A673 (cell line): ENCODE results near the gene TRPC4AP. TPM values are rescaled to one million over a fixed set of nuclear protein-coding genes. Genes with fewer than 3 reads are reported as not detected.

Experiments used
- BruUV-seq: library from RNA; stranded (reverse); fragments of 400-500 nt; replicated peaks from 2 replicates; lab custom pipeline; 2021; lab: Mats Ljungman, UMichigan
- CTCF ChIA-PET: fragments of 300-600 bp; sonication (Branson Sonifier 250); formaldehyde crosslinking; loops from one replicate; lab custom pipeline; 2022; ENCODE audit warnings: antibody characterized with exemption; lab: Charles Lee
- POLR2A ChIA-PET: fragments of 300-600 bp; sonication (Branson Sonifier 250); formaldehyde crosslinking; loops from one replicate; lab custom pipeline; 2022; ENCODE audit warnings: antibody characterized with exemption; ENCODE audit not compliant: low non-redundant PET; lab: Charles Lee
- DNase-seq: peaks from one replicate; pipeline ENCODE4 v3.0.0-alpha.2; 2015; ENCODE audit warnings: low spot score
- H3K27ac ChIP-seq: fragments of 200-600 bp; sonication (generic); 2 replicates; pipeline ENCODE4 v1.5.1; 2016; ENCODE audit warnings: mixed run types, low read depth, mild to moderate bottlenecking, mixed read lengths, antibody characterized with exemption, low read length; ENCODE audit not compliant: poor library complexity, severe bottlenecking
- H3K27me3 ChIP-seq: fragments of 200-600 bp; sonication (generic); replicated peaks from 2 replicates; pipeline ENCODE4 v1.6.1; 2017; ENCODE audit warnings: mixed run types, low read depth, mild to moderate bottlenecking, mixed read lengths, antibody characterized with exemption, low read length; ENCODE audit not compliant: insufficient read depth, poor library complexity
- H3K36me3 ChIP-seq: fragments of 200-600 bp; sonication (generic); 2 replicates; pipeline ENCODE4 v1.6.1; 2016; ENCODE audit warnings: mixed run types, mild to moderate bottlenecking, mixed read lengths, antibody characterized with exemption, low read length; ENCODE audit not compliant: insufficient read depth, poor library complexity, severe bottlenecking
- H3K4me1 ChIP-seq: fragments of 200-600 bp; sonication (generic); 2 replicates; pipeline ENCODE4 v1.6.1; 2017; ENCODE audit warnings: mixed run types, mild to moderate bottlenecking, mixed read lengths, antibody characterized with exemption, low read length; ENCODE audit not compliant: insufficient read depth, poor library complexity, severe bottlenecking
- H3K4me3 ChIP-seq: fragments of 200-600 bp; sonication (generic); 2 replicates; pipeline ENCODE4 v1.5.1; 2016; ENCODE audit warnings: low read depth, mixed run types, mild to moderate bottlenecking, mixed read lengths, low read length; ENCODE audit not compliant: poor library complexity, severe bottlenecking
- H3K9me3 ChIP-seq: fragments of 200-600 bp; sonication (generic); 2 replicates; pipeline ENCODE4 v1.6.1; 2016; ENCODE audit warnings: mixed run types, low read depth, mild to moderate bottlenecking, mixed read lengths, antibody characterized with exemption, low read length; ENCODE audit not compliant: poor library complexity, severe bottlenecking
- CTCF ChIP-seq: fragments of 300-800, 200-600 bp; sonication (generic); conservative IDR thresholded peaks from 2 replicates; pipeline ENCODE4 v1.5.1; 2017; ENCODE audit warnings: low read depth, mild to moderate bottlenecking, antibody characterized with exemption, low read length, moderate library complexity, mixed read lengths
- EZH2 ChIP-seq: fragments of 200-600 bp; sonication (generic); IDR thresholded peaks from 2 replicates; pipeline ENCODE4 v1.6.1; 2017; ENCODE audit warnings: borderline replicate concordance, low read depth, mild to moderate bottlenecking, mixed read lengths, antibody characterized with exemption, low read length; ENCODE audit not compliant: poor library complexity, severe bottlenecking
- intact Hi-C: fragments of 100-400 bp; cut with micrococcal nuclease; formaldehyde crosslinking; loops from one replicate; pipeline ENCODE4 v1.10.0; 2022; ENCODE audit not compliant: unreplicated experiment
- total RNA-seq: library from RNA; stranded (reverse); gene quantifications from 2 replicates; pipeline ENCODE4 v1.2.3, GENCODE V29; 2021

TRPC4AP gene
- total RNA-seq, 1 experiment from 2014 or later: 34.6 TPM

GRCh38 chr20:34997131-34997561, 95.5 kb downstream of the TRPC4AP start:
- CTCF ChIA-PET: no interaction called here
- no TSS peak for BruUV-seq

GRCh38 chr20:34996243-34997028, 96.2 kb downstream of the TRPC4AP start:
- TF ChIP-seq EZH2: no peak
- TF ChIP-seq CTCF: no peak
- Histone ChIP-seq H3K4me1 (no peaks in the 10 kb centered on the region), H3K9me3 (no peaks in the 10 kb centered on the region), H3K27me3 (no peaks in the 10 kb centered on the region), H3K4me3 (no peak overlapping the region), H3K36me3 (peaks cover 21% of the 10 kb centered on the region), H3K27ac (no peak overlapping the region)
- no peak for DNase-seq
- ChIA-PET CTCF (no interaction called here), POLR2A (no interaction called here)
- BruUV-seq: no TSS peak
- intact Hi-C loops: no loop called here

More at GRCh38 chr20:34997131-34997561, 95.5 kb downstream of the TRPC4AP start:
- no peak for TF ChIP-seq EZH2
- no peak for TF ChIP-seq CTCF
- Histone ChIP-seq H3K4me1 (no peaks in the 10 kb centered on the region), H3K36me3 (peaks cover 21% of the 10 kb centered on the region), H3K27me3 (no peaks in the 10 kb centered on the region), H3K4me3 (no peak overlapping the region), H3K9me3 (no peaks in the 10 kb centered on the region), H3K27ac (no peak overlapping the region)
- no peak for DNase-seq
- POLR2A ChIA-PET: no interaction called here
- intact Hi-C loops: no loop called here

- no peaks in the 10 kb centered on the region for H3K27me3 ChIP-seq
- no peak for DNase-seq
- intact Hi-C loops: no loop called here
- no peak overlapping the region for H3K27ac ChIP-seq
- H3K4me3 ChIP-seq: no peak overlapping the region
- no peak for TF ChIP-seq EZH2
- no peak for TF ChIP-seq CTCF
- CTCF ChIA-PET: no interaction called here
- peaks cover 21% of the 10 kb centered on the region for H3K36me3 ChIP-seq
- POLR2A ChIA-PET: no interaction called here
- no peaks in the 10 kb centered on the region for H3K9me3 ChIP-seq
- no peaks in the 10 kb centered on the region for H3K4me1 ChIP-seq
- no TSS peak for BruUV-seq
These were observed 96.9 kb downstream of the TRPC4AP start for GRCh38 chr20:34995696-34996095.
